ENCODE data around the gene TBC1D22A.

GRCh38 chr22:46748206-46748907 lies 14.1 kb upstream of the TBC1D22A start:
- TF ChIP-seq CTCF (IDR thresholded peaks at IDR 0.05; ENCODE audit: low read length) (no peak), EZH2phosphoT487 (IDR thresholded peaks at IDR 0.05; ENCODE audit: low read length) (no peak)
